WI38 (cell line): ENCODE data around the gene FSIP2.
"Not testable (repeated sequence)": the region's sequence is repeated elsewhere in the genome, so short reads cannot be mapped to it uniquely, and the experiment has no call there.

Source experiments
- H3K4me3 ChIP-seq: 2 replicates; pipeline ENCODE4 v1.5.1; 2011; ENCODE audit warnings: low read depth, mild to moderate bottlenecking, control low read depth, low read length
- CTCF ChIP-seq: IDR thresholded peaks from 2 replicates; pipeline ENCODE4 v1.5.1; 2012; ENCODE audit warnings: low read depth, mild to moderate bottlenecking, control low read depth, low read length

FSIP2 gene

DNA sequence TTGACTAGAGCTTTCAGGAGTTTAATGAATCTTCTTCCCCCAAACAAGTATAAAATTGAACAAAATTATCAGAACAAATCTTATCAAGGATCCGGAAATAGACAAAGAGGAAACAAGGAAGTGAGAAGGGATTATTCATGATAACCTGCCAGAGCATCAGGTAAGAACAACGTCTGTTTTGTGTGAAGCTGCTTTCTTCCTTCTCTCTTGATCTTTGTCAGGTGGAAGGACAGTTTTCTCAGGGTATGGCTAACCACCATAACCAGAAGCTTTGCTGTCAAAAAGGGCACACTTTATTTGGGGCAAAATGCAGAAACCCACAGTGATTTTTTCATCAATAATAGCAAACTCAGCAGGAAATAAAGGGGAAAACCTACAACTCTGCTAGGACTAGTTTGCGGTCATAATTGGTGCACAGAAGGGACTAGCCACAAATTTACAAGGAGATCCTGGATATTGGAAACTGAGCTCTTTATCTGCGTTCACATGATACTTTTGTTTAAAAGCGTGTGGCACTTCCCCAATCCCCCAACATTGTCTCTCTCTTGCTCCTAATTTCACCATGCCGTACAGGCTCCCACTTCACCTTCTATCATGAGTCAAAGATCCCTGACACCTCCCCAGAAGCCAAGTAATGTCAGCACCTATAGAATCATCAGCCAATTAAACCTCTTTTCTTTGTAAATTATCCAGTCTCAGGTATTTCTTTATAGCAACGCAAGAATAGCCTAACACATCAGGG lies 124.2 kb downstream of the FSIP2 start:
- no peak for TF ChIP-seq CTCF
- H3K4me3 ChIP-seq: no peak overlapping the region

- H3K4me3 ChIP-seq: not testable (repeated sequence)
Measured at GRCh38 chr2:185864468-185865260, 126.1 kb downstream of the FSIP2 start.

DNA sequence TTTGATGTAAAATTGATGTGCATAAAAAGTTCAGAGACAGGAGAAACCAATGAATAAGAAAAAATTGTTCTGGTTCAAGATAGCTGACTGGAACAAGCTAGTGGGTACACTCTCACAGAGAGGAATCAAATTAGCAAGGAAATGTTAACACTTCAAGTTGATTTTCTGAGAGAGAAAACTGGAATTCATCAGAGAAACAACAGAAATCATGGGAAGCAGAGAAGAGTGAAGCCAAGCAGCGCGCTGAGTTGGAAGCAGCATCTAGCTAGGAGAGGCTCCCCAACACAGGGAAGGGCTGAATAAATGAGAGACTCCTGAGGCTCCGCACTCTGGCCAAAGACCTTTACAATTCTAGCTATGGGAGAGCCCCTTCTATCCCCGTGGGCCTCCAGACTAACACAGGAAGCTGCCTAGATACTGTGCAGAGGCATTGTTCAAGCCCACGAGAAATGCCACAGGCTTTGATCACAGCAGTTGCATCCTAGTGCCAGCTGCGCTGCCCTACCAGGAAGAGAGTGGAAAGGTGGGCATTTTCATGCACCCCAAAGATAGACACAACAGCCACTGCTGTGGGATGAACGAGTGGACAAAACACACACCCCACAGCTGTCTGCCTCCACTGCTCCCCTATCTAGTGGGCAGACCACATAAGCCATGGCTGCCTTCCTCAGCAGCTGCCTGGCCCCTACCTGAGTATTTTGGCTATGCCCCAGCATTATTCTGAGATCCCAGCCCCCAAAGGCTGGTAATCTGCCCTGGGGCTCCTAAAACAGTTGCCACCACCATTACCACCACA lies 136.7 kb downstream of the FSIP2 start:
- H3K4me3 ChIP-seq: no peak overlapping the region

GRCh38 chr2:185876234-185876633 lies 137.6 kb downstream of the FSIP2 start:
- TF ChIP-seq CTCF: no peak
- no peak overlapping the region for H3K4me3 ChIP-seq

More for the DNA sequence above, 136.7 kb downstream of the FSIP2 start:
- no peak for TF ChIP-seq CTCF

GRCh38 chr2:185880396-185880795 lies 141.8 kb downstream of the FSIP2 start:
- no peak for TF ChIP-seq CTCF

More at GRCh38 chr2:185880396-185880795, 141.8 kb downstream of the FSIP2 start:
- H3K4me3 ChIP-seq: no peak overlapping the region
